MM.1S (cell line): ENCODE data around the gene KHK.

Source experiments
- CTCF ChIP-seq: fragments of 300-600 bp; sonication (generic); IDR thresholded peaks from 2 replicates; pipeline ENCODE4 v1.5.1; 2016; ENCODE audit warnings: antibody characterized with exemption, low read length, mixed read lengths
- EZH2 ChIP-seq: fragments of 300-600 bp; sonication (generic); optimal IDR thresholded peaks from 2 replicates; pipeline ENCODE3; 2017; ENCODE audit warnings: low read depth, mild to moderate bottlenecking, antibody characterized with exemption, low read length, mixed read lengths

GRCh38 chr2:27081984-27082772, 4.4 kb upstream of the KHK start:
- no peak for TF ChIP-seq CTCF
- TF ChIP-seq EZH2: no peak
